Erythroblast (primary cell): Measurements from ENCODE around the gene HPSE.

ENCODE experiments used
- DNase-seq, 2 experiments: peaks; one replicate each; lab custom pipeline; 2025; lab: John Stamatoyannopoulos, UW
- GATA1 ChIP-seq: IDR thresholded peaks from 2 replicates; pipeline ENCODE4 v1.6.1; 2011; ENCODE audit warnings: low read depth, mild to moderate bottlenecking, control low read depth, low read length, moderate library complexity
- POLR2A ChIP-seq: IDR thresholded peaks from 2 replicates; pipeline ENCODE4 v1.6.1; 2011; ENCODE audit warnings: mild to moderate bottlenecking, low read length

The HPSE gene

DNA sequence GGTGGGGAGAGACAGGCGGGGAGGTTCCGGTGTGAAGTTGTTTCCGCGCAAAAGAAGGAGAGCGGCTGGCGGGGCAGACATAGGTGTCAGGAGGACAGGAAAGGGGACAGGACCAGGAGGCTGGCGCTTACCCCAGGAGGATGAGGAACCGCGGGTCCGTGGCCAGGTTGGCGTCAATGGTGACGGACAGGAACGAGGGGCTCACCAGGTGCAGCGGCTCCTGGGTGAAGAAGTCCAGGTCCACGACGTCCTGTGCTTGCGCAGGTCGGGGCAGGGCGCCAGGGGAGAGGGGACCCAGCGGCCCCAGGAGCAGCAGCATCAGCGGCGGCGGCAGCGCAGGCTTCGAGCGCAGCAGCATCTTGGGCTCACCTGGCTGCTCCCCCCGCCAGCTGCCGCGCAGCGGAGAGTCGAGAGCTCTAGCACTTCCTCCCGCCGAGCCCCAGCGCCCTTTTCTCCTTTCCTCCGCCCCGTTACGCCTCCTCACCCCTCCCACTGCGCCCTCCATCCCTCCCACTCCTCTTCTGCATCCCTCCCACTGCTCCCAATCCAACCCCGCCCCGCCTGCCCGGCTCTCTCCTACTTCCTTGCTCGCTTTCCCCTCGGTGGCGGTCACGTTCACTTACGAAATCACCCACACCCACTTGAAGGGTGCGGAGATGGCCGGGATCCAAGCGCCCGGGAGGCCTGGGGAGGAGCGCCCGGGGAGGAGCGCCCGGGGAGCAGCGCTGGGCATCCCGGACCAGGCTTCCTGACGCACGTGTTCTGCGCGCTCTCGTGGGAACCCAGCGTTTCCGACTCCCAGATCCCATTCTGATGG is at the start of gene HPSE:
HPSE (minus strand) TSS at position 424 of the 817 bp plus-strand sequence; CDS start at position 358, 66 bp downstream.
- TF ChIP-seq POLR2A (no peak), GATA1 (no peak)
- peak; percentile 52 to 76 for DNase-seq

DNA sequence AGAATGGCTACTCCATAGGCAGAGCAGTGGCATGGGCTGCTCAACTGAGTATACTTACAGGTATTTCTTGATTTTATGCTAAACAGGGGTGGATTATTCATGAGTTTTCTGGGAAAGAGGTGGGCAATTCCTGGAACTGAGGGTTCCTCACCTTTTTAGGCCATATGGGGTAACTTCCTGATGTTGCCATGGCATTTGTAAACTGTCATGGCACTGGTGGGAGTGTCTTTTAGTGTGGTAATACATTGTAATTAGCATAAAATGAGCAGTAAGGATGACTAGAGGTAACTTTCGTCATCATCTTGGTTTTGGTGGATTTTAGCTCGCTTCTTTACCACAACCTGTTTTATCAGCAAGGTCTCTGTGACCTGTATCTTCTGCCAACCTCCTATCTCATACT is 48.2 kb upstream of the HPSE start:
- no peak for DNase-seq
- no peak for TF ChIP-seq POLR2A
- TF ChIP-seq GATA1: no peak

DNA sequence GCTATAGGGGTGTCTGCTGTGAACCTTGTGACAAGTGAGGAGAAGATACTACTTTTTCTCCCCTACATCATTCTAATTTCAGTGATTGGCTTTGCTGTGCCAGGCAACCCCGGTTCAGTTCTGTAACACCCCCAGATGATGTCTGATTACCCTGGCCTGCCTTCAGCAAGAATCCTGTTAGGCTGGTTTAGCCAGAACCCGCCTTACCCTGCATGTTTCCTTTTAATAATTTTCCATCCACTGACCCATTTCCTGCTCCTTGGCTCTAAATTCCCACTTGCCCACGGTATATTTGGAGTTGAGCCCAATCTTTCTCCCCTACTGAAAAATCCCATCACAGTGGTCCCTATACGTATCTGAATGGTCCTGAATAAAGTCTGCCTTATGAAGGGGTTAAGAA is 46.5 kb upstream of the HPSE start:
- no peak for DNase-seq
- no peak for TF ChIP-seq POLR2A
- TF ChIP-seq GATA1: no peak

DNA sequence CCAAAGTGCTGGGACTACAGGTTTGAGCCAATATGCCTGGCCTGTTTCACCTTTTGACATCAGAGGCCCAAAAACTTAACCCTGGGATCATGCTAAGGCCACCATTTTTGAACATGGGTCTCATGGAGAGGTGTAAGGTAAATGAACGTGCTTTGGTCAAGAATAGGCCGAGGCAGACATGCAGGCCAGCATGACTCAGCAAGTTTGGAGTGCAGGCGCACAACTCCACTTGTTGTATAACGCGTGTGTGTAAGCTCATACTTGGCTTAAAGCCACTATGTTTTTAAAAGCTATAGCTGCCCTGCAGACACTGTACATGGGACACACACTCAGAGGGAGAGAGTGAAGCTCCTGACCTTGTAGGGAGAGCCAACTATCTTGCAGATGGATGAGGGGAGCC is 43.8 kb upstream of the HPSE start:
- TF ChIP-seq POLR2A (no peak), GATA1 (no peak)
- peak; percentile 49 to 66 for DNase-seq

DNA sequence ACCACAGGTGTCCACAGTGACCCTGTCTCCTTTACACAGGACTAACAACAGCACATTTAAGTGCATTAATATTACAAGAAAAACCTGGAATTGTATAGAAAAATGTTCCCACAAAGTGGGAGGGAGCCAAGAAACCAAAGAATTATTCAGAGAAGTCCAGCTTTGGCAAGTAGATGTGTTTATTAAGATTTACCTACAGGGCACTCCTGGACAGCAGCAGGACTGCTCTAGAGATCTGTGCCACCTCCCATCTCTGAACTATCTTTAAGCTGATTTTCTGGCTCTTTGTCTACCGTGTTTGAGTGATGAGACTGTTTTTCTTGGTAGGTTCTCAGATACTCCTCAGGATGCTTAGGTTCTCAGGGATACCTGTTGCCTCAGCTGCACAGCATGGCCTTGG is 38.3 kb upstream of the HPSE start:
- DNase-seq: no peak
- TF ChIP-seq POLR2A (no peak), GATA1 (no peak)

DNA sequence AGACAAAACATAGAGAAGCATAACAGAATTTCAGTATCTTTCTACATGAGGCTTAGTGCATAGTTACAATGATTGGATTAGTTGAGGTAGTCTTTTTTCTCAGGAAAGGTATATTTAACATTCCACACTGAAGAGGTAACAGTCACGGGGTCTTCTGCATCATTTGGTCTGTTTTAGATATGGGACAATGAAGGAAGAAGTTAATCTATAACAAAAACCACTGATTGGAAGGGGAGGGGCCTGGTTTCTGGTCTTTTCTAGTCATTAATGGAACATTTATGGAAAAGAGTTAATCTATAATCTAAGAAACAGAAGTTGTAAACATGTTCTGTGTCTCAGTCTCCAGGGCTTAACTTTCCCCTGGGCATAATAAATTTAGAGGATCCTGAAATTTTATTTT is 37.3 kb upstream of the HPSE start:
- TF ChIP-seq POLR2A (no peak), GATA1 (no peak)
- DNase-seq: no peak

DNA sequence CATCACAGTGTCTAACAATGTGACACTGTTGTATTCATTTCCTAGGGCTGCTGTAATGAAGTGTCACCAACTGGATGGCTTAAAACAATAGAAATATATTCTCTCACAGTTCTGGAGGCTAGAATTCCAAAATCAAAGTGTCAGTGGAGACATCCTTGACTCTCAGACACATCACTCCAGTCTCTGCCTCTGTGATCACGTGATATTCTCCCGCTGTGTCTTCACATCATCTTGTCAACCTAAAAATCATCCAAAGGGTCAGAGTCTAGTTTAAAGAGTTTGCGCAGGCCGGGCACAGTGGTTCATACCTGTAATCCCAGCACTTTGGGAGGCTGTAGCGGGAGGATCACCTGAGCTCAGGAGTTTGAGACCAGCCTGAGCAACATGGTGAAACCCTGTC is 36.6 kb upstream of the HPSE start:
- no peak for DNase-seq
- no peak for TF ChIP-seq POLR2A

DNA sequence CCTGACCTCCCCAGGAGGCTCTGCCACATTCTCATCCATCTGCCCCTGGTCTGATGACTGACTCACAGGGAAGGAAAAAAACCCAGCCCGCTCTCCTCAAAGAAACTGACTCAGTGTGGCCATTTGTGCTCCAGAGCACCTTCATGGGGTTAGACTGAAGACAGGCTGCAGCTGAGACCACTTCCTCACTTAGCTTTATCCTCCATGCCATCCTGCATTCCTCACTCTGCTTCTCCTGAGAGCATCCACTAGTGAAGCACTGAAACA is 35.9 kb upstream of the HPSE start:
- DNase-seq: no peak
- TF ChIP-seq GATA1 (no peak), POLR2A (no peak)

DNA sequence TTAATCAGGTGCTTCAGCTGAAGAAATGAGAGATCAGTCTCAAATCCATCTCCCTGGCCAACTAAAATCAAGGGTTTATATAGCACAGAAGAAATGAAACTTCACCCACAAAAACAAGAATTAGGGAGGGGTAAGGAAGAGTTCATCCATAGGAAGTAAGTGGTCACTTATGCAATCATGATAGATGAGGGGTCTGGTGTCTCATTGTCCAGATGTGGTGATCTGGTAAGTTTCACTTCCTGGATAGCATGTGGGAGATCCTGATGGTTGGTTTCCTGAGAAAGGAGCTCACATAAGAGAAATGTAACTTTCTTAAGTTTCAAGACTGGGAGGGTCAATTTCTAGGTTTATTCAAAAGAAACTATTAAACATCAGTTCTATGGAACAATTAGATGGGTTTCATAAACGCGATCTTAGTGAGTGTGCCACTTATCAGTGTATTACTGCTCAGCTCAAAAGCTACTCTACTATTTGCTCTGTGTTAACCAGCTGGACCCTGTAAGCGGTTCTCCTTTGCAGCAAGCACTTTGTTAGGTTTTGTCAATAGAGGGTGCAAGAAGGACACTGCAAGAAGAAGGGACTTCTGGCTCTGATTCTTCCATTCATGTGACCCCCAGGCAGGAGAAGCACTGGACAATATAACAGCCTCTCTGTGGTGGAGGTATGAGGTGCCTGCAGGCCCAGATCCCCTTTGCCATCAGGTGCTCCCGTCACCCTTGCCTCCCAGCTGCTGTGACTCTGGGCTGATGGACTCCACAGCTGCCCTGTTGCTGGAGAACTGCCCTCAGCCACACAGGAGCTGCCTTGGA is 35.4 kb upstream of the HPSE start:
- TF ChIP-seq POLR2A (no peak), GATA1 (no peak)
- no peak for DNase-seq

DNA sequence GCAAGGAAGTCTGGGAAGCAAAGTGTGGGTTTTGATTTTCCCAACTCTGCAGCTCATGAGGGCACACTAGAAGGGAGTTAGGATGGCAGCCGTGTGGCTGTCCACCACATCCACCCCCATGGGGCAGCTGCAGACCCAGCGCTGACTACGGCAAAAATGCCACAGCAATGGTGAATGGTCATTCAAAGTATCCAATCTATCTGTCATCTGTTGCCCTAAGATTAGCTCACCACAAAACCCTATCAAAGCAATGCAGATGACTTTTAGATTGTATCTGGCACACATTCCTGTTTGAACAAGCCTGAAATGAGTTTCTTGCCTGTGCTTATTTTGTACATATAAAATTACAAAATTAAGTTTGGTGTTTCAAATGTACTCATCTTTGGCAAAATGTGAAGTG is 29.7 kb upstream of the HPSE start:
- DNase-seq: peak; percentile 48 to 83
- TF ChIP-seq GATA1: no peak
- TF ChIP-seq POLR2A: no peak

DNA sequence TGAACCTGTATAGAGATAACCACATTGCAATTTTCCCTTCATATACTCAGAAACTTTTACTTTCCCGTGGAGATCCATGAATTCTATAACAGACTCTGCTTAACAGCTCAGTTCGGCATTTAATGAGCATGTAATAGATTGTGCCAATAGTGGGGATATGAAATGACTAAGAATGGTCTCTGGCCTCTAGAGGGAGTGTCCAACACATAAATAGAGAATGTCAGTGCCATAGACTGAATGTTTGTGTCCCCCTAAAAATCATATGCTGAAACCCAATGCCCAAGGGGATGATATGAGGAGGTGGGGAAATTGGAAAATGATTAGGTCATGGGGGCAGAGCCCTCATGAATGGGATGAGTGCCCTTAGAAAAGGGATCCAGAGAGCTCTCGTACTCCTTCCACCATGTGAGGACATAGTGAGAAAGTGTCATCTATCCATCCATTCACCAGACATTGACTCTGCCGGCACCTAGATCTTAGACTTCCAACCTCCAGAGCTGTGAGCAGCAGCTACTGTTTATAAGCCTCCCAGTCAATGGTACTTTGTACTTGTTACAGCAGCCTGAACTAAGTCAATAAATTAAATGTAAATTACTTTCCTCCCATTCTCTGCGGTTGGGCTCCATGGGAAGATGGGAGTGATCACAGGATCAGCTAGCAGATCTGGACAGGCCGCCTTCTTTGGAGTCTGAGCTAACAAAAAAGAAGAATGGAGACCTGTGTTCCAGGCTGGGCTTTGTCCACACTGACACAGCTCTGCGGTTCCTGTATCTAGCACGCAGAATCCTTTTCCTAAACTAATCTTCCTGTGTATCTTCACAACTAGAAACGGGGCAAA is 28.1 kb upstream of the HPSE start:
- no peak for TF ChIP-seq POLR2A
- TF ChIP-seq GATA1: no peak
- peak; percentile 31 to 33 for DNase-seq

DNA sequence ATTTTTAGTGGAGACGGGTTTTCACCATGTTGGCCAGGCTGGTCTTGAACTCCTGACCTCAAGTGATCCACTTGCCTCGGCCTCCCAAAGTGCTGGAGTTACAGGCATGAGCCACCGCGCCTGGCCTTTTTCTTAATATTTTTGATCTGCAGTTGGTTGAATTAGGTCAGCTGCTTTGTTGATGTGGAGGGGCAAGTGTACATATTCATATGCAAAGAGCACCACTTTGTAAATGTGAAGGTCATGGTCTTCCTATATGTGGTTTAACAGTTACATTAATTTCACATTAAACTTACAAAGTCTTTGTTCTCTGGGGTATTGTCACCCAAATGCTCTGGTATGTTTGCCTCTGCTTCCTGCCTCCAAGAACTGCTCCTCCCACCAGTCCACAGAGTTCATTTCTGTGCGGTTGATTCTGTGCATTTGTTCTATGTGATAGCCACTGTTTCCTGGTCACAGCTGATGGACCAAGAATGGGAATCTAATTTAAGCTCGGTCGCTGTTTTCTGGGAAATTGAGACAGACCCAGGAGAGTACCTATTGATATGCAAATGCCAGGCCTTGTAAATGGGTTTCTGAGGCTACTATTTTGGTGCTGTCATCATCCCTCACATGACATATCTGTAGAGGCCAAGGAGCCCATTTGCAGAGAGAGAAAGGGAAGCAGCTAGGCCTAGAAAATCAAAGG is 26.9 kb upstream of the HPSE start:
- TF ChIP-seq GATA1 (no peak), POLR2A (no peak)

DNA sequence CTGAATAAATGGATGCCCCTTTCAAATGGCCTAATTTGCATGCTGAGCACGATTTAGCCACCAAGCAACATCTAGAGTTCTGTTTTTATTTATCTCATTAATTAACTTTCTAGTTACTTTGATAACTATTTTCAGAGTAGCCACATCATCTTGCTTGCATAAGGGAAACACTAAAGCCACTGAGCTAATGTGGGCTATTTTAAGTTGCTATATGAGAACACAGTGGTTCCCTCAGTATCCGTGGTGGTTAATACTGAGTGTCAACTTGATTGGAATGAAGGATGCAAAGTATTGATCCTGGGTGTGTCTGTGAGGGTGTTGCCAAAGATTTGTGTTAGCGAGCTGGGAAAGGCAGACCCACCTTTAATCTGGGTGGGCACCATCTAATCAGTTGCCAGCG is 25.4 kb upstream of the HPSE start:
- no peak for TF ChIP-seq POLR2A
- no peak for TF ChIP-seq GATA1
- DNase-seq: no peak

More for the DNA sequence above, 26.9 kb upstream of the HPSE start:
- no peak for DNase-seq
